ENCODE results near the gene CLDN22.

Gene CLDN22

DNA sequence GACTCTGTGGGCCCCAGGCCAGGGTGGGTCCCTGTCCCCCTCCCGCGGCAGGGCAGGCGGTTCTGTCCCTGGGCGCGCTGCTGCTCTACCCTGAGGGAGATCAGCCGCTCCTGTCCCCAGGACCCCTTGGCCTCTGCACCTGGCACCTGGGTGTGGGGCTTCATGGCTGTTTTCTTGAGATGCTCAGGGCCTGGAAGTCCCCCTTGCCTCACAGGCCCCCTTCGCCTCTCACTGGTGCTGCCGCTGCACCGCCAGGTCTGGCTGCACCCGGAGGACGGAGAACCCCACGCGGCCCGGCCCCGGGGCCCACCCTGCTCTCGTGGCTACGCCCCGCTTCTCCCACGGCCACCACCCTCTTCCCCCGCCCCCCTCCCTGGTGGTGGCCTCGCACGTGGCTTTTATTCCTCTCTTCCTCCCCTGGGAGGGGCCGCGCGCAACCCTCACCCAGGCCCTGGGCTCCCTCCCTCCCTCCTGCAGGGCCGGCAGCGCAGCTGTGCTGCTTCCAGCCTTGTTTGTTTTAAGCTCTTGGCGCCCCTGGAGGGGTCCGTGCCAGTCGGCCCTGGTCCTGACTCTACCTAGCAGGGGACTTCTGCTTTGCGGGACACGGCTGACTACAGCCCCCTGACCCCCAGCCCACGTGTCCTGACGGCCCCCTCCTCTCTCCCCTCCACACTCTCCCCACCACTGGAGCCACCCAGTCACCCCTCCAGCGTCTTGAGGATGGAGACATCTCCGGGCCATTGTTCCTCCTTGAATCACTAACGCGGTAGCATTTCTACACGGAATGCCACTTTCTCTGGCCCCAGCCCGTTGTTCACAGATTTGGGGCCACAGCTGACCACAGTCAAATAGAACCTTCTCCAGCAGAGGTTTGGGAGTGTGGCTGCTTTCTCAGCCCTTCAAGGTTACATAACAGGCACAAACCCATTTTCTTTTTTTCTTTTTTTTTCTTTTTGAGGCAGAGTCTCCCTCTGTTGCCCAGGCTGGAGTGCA, 22.8 kb upstream of the CLDN22 start (continued):
- TF ChIP-seq, protein P1, sequence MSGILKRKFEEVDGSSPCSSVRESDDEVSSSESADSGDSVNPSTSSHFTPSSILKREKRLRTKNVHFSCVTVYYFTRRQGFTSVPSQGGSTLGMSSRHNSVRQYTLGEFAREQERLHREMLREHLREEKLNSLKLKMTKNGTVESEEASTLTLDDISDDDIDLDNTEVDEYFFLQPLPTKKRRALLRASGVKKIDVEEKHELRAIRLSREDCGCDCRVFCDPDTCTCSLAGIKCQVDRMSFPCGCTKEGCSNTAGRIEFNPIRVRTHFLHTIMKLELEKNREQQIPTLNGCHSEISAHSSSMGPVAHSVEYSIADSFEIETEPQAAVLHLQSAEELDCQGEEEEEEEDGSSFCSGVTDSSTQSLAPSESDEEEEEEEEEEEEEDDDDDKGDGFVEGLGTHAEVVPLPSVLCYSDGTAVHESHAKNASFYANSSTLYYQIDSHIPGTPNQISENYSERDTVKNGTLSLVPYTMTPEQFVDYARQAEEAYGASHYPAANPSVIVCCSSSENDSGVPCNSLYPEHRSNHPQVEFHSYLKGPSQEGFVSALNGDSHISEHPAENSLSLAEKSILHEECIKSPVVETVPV (CRISPR knock-in tag; IDR thresholded peaks at IDR 0.05) = no peak

DNA sequence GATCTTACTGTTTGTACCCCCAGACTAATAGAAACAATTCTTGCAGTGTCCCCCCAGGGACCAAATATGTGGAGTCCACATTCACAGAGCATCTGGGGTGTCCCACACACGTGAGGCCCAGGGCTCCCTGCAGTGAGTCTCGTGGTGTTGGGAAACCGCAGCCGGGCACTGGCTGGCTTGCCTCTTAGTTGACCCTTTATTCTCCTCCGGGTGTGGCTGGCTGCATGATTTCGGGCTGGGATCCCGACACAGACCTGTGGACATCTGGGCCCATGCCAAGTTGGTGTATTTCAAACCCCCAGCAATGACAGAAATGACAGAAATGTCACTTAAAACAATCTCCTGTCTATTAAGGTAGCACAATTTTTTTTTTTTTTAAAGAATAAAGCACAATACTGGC, 17.8 kb upstream of the CLDN22 start:
- ATAC-seq = no peak
- TF ChIP-seq OSR1 (CRISPR knock-in tag; IDR thresholded peaks at IDR 0.05) = no peak
- no peak for TF ChIP-seq SNAI2 (CRISPR knock-in tag; IDR thresholded peaks at IDR 0.05)
- no peak for TF ChIP-seq ESRRG (CRISPR knock-in tag; IDR thresholded peaks at IDR 0.05)
- TF ChIP-seq BACH2 (CRISPR knock-in tag; IDR thresholded peaks at IDR 0.05; ENCODE audit: borderline replicate concordance) = no peak
- TF ChIP-seq ZNF565 (CRISPR knock-in tag; conservative IDR thresholded peaks at IDR 0.05; ENCODE audit: low read depth) = no peak
- no peak for TF ChIP-seq ZC3H10 (CRISPR knock-in tag; IDR thresholded peaks at IDR 0.05)
- no peak for TF ChIP-seq ISL1 (CRISPR knock-in tag; IDR thresholded peaks at IDR 0.05)
- no peak for TF ChIP-seq CSDC2 (CRISPR knock-in tag; IDR thresholded peaks at IDR 0.05)

DNA sequence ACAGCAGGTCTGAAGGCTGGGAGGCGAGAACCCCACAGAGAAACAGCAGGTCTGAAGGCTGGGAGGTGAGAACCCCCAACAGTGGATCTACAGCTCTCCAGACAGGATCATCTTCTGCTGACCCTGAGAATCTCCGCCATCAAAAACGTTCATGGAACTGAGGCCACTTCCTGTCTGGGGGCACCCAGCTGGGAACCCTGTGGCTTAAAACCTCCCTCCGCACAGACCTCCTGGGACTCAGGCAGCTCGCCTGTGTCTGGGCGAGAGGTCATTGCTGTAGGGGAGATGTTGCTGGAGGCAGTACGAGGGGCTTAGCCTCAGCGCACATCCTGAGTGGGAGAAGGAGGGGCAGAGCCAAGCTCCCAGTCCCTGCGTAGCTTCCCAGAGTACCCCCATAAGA, 17.3 kb upstream of the CLDN22 start:
- TF ChIP-seq TCF4 (CRISPR knock-in tag; IDR thresholded peaks at IDR 0.05; ENCODE audit: borderline replicate concordance) (no peak), ARNTL (CRISPR knock-in tag; IDR thresholded peaks at IDR 0.05; ENCODE audit: borderline replicate concordance, low read depth) (no peak), ZC3H10 (CRISPR knock-in tag; IDR thresholded peaks at IDR 0.05) (no peak), GLIS3 (CRISPR knock-in tag; IDR thresholded peaks at IDR 0.05) (no peak), ESRRG (CRISPR knock-in tag; IDR thresholded peaks at IDR 0.05) (no peak), CSDC2 (CRISPR knock-in tag; IDR thresholded peaks at IDR 0.05) (no peak), ZNF70 (CRISPR knock-in tag; IDR thresholded peaks at IDR 0.05) (no peak), ZNF565 (CRISPR knock-in tag; conservative IDR thresholded peaks at IDR 0.05; ENCODE audit: low read depth) (no peak), ZFP30 (CRISPR knock-in tag; IDR thresholded peaks at IDR 0.05) (no peak), TOX (CRISPR knock-in tag; IDR thresholded peaks at IDR 0.05; ENCODE audit: borderline replicate concordance) (no peak), RARB (CRISPR knock-in tag; IDR thresholded peaks at IDR 0.05) (no peak), ZFP3 (CRISPR knock-in tag; IDR thresholded peaks at IDR 0.05) (no peak)
- TF ChIP-seq, protein P2, sequence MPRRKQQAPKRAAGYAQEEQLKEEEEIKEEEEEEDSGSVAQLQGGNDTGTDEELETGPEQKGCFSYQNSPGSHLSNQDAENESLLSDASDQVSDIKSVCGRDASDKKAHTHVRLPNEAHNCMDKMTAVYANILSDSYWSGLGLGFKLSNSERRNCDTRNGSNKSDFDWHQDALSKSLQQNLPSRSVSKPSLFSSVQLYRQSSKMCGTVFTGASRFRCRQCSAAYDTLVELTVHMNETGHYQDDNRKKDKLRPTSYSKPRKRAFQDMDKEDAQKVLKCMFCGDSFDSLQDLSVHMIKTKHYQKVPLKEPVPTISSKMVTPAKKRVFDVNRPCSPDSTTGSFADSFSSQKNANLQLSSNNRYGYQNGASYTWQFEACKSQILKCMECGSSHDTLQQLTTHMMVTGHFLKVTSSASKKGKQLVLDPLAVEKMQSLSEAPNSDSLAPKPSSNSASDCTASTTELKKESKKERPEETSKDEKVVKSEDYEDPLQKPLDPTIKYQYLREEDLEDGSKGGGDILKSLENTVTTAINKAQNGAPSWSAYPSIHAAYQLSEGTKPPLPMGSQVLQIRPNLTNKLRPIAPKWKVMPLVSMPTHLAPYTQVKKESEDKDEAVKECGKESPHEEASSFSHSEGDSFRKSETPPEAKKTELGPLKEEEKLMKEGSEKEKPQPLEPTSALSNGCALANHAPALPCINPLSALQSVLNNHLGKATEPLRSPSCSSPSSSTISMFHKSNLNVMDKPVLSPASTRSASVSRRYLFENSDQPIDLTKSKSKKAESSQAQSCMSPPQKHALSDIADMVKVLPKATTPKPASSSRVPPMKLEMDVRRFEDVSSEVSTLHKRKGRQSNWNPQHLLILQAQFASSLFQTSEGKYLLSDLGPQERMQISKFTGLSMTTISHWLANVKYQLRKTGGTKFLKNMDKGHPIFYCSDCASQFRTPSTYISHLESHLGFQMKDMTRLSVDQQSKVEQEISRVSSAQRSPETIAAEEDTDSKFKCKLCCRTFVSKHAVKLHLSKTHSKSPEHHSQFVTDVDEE (CRISPR knock-in tag; IDR thresholded peaks at IDR 0.05) = no peak
- TF ChIP-seq, protein P1 (CRISPR knock-in tag; IDR thresholded peaks at IDR 0.05) = no peak
- ATAC-seq = no peak

DNA sequence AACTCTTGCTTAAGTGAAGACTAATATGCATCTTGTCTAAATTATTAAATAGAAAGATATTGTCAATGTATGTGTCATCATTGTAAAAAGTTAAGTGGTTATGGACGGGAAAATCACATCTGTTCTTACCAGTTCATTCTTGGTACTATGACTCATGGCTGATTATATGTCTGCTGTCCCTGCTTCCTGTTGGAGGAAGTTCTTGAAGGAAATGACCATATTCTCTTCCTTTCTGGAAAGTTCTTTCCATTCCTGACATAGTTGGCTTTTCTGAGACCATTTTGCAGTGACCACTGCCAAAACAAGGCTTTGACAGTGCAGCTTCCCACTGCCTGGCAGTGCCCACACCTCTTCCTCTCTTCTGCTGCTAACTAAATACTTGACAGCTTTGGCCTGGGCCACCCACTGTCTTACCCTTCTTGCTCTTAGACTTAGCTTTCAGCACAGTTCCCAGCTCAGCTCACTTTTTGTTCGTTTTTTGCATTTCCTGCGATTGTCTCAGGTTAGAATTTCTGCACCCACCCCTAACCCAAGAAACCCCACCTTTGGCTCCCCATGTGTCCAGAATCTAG, 15.4 kb upstream of the CLDN22 start:
- TF ChIP-seq ZFP3 (CRISPR knock-in tag; IDR thresholded peaks at IDR 0.05) (0 out of 2 replicates have a peak, but pooled peaks have one; percentile 63), OSR1 (CRISPR knock-in tag; IDR thresholded peaks at IDR 0.05) (0 out of 2 replicates have a peak, but pooled peaks have one; percentile 26), ISL1 (CRISPR knock-in tag; IDR thresholded peaks at IDR 0.05) (peak; percentile 83), CSDC2 (CRISPR knock-in tag; IDR thresholded peaks at IDR 0.05) (peak; percentile 69; the same call in 1 of the 2 replicates)
- TF ChIP-seq, protein P3, sequence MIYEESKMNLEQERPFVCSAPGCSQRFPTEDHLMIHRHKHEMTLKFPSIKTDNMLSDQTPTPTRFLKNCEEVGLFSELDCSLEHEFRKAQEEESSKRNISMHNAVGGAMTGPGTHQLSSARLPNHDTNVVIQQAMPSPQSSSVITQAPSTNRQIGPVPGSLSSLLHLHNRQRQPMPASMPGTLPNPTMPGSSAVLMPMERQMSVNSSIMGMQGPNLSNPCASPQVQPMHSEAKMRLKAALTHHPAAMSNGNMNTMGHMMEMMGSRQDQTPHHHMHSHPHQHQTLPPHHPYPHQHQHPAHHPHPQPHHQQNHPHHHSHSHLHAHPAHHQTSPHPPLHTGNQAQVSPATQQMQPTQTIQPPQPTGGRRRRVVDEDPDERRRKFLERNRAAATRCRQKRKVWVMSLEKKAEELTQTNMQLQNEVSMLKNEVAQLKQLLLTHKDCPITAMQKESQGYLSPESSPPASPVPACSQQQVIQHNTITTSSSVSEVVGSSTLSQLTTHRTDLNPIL (CRISPR knock-in tag; IDR thresholded peaks at IDR 0.05; ENCODE audit: low read depth) = no peak
- peak; percentile 93 for ATAC-seq
